Karpas-422 (cell line): ENCODE results near the gene PIK3R5. TPM values are rescaled to one million over a fixed set of nuclear protein-coding genes. Genes with fewer than 3 reads are reported as not detected.

Experiments
- DNase-seq: peaks from one replicate; pipeline ENCODE4 v3.0.0-alpha.2; 2015
- H2AFZ ChIP-seq: fragments of 200-600 bp; sonication (generic); 2 replicates; pipeline ENCODE4 v1.6.1; 2014; ENCODE audit warnings: antibody characterized with exemption, low read length, mixed read lengths
- H3K27ac ChIP-seq: fragments of 200-600 bp; sonication (generic); 2 replicates; pipeline ENCODE4 v1.5.1; 2014; ENCODE audit warnings: mild to moderate bottlenecking, low read length, moderate library complexity
- H3K27me3 ChIP-seq: fragments of 200-600 bp; sonication (generic); 2 replicates; pipeline ENCODE4 v1.6.1; 2014; ENCODE audit warnings: low read length, mixed read lengths
- H3K36me3 ChIP-seq: fragments of 200-600 bp; sonication (generic); 2 replicates; pipeline ENCODE4 v1.6.1; 2014; ENCODE audit warnings: low read length, mixed read lengths; ENCODE audit not compliant: insufficient read depth
- H3K4me1 ChIP-seq: fragments of 200-600 bp; sonication (generic); 2 replicates; pipeline ENCODE4 v1.6.1; 2014; ENCODE audit warnings: mild to moderate bottlenecking, low read length, mixed read lengths
- H3K4me2 ChIP-seq: fragments of 200-600 bp; sonication (generic); 2 replicates; pipeline ENCODE4 v1.6.1; 2014; ENCODE audit warnings: low read length, low read depth, mild to moderate bottlenecking; ENCODE audit not compliant: poor library complexity, severe bottlenecking
- H3K4me3 ChIP-seq: fragments of 200-600 bp; sonication (generic); 2 replicates; pipeline ENCODE4 v1.5.1; 2014; ENCODE audit warnings: mild to moderate bottlenecking, antibody characterized with exemption, low read length, mixed read lengths
- H3K79me2 ChIP-seq: fragments of 200-600 bp; sonication (generic); 2 replicates; pipeline ENCODE4 v1.6.1; 2014; ENCODE audit warnings: mild to moderate bottlenecking, low read length, mixed read lengths
- H3K9ac ChIP-seq: fragments of 200-600 bp; sonication (generic); 2 replicates; pipeline ENCODE4 v1.6.0; 2014; ENCODE audit warnings: low read length
- H3K9me2 ChIP-seq: fragments of 200-600 bp; sonication (generic), shearing (Covaris generic); replicated peaks from 2 replicates; pipeline ENCODE4 v1.6.0; 2014; ENCODE audit warnings: mild to moderate bottlenecking, low read length, moderate library complexity; ENCODE audit not compliant: insufficient read depth
- H3K9me3 ChIP-seq: fragments of 300-700, 200-600 bp; sonication (generic); 2 replicates; pipeline ENCODE4 v1.6.1; 2014; ENCODE audit warnings: low read length, mixed read lengths
- H4K20me1 ChIP-seq: fragments of 200-600 bp; sonication (generic); 2 replicates; pipeline ENCODE4 v1.6.1; 2014; ENCODE audit warnings: mild to moderate bottlenecking, antibody characterized with exemption, low read length, low read depth; ENCODE audit not compliant: insufficient read depth
- total RNA-seq: library from RNA; depleted of rRNA; stranded (reverse); fragments of >200 nt; shearing (Covaris generic); gene quantifications from 2 replicates; pipeline ENCODE4 v1.2.3, GENCODE V29; 2014; ENCODE audit warnings: low replicate concordance

PIK3R5 gene
- total RNA-seq, 1 experiment from 2014 or later, result not detected

DNA sequence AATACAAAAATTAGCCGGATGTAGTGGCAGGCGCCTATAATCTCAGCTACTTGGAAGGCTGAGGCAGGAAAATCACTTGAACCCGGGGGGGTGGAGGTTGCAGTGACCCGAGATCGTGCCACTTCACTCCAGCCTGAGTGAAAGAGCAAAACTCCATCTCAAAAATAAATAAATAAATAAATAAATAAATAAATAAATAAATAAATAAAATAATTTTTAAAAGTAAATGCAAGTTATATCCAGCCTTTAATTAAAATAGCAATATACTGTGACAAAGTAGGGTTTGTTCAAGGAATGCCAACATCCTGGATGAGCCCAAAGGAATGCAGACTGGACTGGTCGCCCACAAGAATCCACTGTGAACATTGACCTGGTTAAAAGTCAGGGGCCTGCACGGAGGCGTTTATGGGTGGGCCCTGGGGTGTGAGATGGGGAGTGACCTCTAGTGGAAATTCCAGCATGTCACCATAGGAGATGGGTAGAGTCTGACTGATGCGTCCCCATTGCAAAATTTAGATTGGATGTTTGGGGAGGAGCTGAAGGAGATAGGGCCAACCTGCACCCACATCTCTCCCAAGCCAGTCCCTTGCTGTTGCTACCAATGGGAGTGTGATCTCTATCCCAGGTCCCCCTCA lies 9.7 kb upstream of the PIK3R5 start:
- Histone ChIP-seq H3K9me2 (no peaks in the 10 kb centered on the region), H2AFZ (no peak overlapping the region), H3K4me2 (no peak overlapping the region), H3K79me2 (no peaks in the 10 kb centered on the region), H3K36me3 (no peaks in the 10 kb centered on the region), H3K9ac (no peak overlapping the region), H3K9me3 (no peaks in the 10 kb centered on the region), H4K20me1 (no peaks in the 10 kb centered on the region), H3K27ac (no peak overlapping the region), H3K4me1 (no peaks in the 10 kb centered on the region), H3K4me3 (no peak overlapping the region), H3K27me3 (no peaks in the 10 kb centered on the region)
- DNase-seq, result no peak

DNA sequence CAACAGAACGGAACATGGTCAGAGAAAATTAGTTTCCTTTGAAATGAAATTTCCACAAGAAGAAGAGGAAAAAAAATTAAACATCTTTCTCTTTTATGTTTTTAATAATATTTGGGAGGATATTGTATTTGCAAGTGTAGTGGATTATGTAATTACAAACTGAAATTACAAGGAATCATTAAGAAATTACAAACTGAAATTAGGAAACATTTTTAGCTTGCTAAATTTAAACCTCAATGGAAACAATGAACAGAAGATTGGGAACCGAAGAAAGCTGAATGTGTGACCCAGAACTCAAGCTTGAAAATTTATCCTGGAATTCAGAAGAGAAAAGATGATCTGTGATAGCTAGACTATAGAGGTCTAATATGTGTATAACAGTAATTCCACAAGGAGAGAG lies 4.4 kb upstream of the PIK3R5 start:
- Histone ChIP-seq H3K9ac (no peak overlapping the region), H3K79me2 (no peaks in the 10 kb centered on the region), H3K27ac (no peak overlapping the region), H3K4me1 (no peaks in the 10 kb centered on the region), H4K20me1 (no peaks in the 10 kb centered on the region), H3K9me3 (no peaks in the 10 kb centered on the region), H2AFZ (no peak overlapping the region), H3K9me2 (peaks cover 3% of the 10 kb centered on the region; the same call in 1 of the 2 replicates), H3K4me2 (no peak overlapping the region), H3K4me3 (no peak overlapping the region), H3K36me3 (no peaks in the 10 kb centered on the region), H3K27me3 (no peaks in the 10 kb centered on the region)
- no peak for DNase-seq

DNA sequence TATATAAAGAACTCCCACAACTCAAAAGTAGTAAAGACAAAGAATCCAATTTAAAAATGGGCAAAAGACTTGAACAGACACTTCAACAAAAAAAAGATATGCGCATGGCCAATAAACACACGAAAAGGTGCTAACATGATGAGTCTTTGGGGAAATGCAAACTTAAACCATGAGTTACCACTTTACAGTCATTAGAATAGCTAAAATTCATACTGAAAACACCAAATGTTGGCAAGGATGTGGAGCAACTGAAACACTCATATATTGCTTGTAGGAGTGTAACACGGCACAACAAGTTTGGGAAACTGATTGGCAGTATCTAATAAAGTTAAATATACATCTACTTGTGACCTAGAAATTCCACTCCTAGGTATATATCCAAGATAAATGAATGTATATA lies 3.0 kb upstream of the PIK3R5 start:
- Histone ChIP-seq H3K4me1 (no peaks in the 10 kb centered on the region), H3K4me3 (no peak overlapping the region), H3K4me2 (no peak overlapping the region), H3K9ac (no peak overlapping the region), H3K36me3 (no peaks in the 10 kb centered on the region), H3K79me2 (no peaks in the 10 kb centered on the region), H3K9me2 (peaks cover 3% of the 10 kb centered on the region; the same call in 1 of the 2 replicates), H3K9me3 (no peaks in the 10 kb centered on the region), H2AFZ (no peak overlapping the region), H3K27ac (no peak overlapping the region), H4K20me1 (no peaks in the 10 kb centered on the region), H3K27me3 (no peaks in the 10 kb centered on the region)
- no peak for DNase-seq

DNA sequence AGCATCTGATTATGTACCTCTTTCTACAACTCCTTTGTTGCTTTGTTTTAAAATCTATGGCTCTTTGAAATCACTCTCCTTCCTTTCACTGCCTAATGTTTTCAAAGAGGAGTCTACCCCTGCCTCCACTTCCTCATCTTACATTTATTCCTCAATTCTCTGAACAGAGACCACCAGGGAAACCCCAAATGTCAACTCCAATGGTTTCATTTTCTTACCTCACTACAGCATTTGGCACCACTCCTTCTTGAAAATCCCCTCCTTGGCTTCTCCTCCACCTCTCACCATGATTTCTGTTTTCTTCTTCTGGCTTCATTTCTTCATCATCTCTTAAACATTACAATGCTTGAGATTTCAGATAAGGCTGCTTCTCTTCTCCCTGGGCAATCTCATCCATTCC lies 2.4 kb upstream of the PIK3R5 start:
- Histone ChIP-seq H3K9ac (no peak overlapping the region), H3K4me1 (no peaks in the 10 kb centered on the region; the same call in 1 of the 2 replicates), H3K79me2 (no peaks in the 10 kb centered on the region), H3K4me2 (no peak overlapping the region), H3K36me3 (no peaks in the 10 kb centered on the region), H3K9me3 (no peaks in the 10 kb centered on the region), H3K4me3 (no peak overlapping the region), H3K9me2 (peaks cover 3% of the 10 kb centered on the region; the same call in 1 of the 2 replicates), H3K27ac (no peak overlapping the region), H3K27me3 (no peaks in the 10 kb centered on the region), H2AFZ (no peak overlapping the region), H4K20me1 (no peaks in the 10 kb centered on the region)
- no peak for DNase-seq

DNA sequence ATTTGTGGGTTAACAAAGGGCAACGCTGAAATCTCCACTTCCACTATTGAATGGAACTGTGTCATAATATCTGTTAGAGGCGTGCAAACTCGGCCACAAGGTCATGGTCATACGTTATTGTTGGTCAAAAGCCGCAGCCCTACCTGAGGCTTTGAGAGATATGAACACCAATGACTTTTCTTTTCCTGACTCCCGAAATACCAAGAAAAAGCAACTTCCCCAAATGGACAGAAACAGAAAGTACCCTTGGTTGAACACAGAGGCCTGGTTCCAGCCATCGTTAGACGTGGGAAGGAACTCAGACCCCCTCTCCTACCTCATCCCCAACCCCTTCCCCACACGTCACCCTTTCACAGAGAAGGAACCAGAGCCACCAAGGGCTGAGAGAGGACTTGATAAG lies 1.4 kb upstream of the PIK3R5 start:
- Histone ChIP-seq H3K27me3 (no peaks in the 10 kb centered on the region), H3K27ac (no peak overlapping the region), H3K4me1 (no peaks in the 10 kb centered on the region; the same call in 1 of the 2 replicates), H3K79me2 (no peaks in the 10 kb centered on the region), H3K36me3 (no peaks in the 10 kb centered on the region), H3K9ac (no peak overlapping the region), H3K9me3 (no peaks in the 10 kb centered on the region), H3K4me3 (no peak overlapping the region), H2AFZ (no peak overlapping the region), H3K9me2 (peaks cover 3% of the 10 kb centered on the region; the same call in 1 of the 2 replicates), H4K20me1 (no peaks in the 10 kb centered on the region), H3K4me2 (no peak overlapping the region)
- no peak for DNase-seq

DNA sequence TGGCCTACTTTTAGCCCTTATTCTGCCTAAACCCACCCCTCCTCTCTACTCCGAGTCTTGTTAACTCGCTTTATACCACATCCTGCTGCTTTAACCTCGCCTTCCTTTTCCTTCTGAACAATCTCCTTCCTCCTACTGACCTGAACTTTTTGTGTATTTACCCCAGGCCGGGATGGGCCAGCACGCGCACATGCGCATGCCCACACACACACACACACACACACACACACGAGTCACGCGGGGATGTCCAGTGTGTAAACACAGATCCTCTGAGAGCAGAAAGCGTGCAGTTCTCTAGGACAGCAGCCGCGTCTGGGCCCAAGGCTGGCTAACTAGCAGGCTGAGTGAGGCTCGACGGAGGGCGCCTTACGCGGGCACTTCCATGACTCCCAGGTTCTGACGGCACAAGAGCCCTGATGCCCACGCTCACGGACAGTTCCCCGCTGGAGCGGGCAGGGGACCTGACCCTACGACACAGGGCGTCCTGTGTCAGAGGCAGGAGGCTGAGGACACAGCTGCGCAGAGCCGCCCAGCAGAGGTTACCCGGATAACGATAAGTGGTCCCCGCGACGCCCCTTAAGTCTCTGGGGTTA lies 610 bp downstream of the PIK3R5 start:
- H3K4me2 ChIP-seq, result no peak overlapping the region

DNA sequence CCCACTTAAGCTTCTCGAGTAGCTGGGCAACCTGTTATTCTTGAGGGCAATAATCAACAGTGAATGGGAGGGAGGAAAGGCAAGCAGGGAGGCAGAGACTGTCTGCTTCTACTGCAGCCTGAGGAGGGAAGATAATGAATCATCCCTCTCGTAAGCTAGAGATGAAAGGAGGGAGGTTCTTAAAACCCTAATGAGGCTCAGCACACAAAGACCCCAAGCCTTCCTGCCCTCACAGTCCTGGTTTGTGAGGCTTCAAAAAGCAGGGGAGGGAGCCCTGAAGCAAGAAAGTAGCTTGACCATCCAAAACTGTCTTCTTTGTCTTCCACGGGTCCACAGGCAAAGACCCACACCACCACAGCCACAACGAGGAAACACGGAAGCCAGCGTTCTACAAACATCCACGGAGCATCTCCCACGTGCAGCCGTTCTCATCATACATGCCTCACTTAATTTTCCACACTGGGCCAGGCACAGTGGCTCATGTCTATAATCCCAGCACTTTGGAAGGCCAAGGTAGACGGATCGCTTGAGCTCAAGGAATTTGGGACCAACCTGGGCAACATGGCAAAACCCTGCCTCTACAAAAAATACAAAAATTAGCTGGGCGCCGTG lies 1.8 kb downstream of the PIK3R5 start:
- H3K27me3 ChIP-seq, result no peaks in the 10 kb centered on the region
- H3K9ac ChIP-seq, result no peak overlapping the region
- H3K4me3 ChIP-seq, result no peak overlapping the region
- H3K27ac ChIP-seq, result no peak overlapping the region
- DNase-seq, result no peak
- no peaks in the 10 kb centered on the region for H3K9me3 ChIP-seq
- H2AFZ ChIP-seq, result no peak overlapping the region
- no peaks in the 10 kb centered on the region; the same call in 1 of the 2 replicates for H3K4me1 ChIP-seq
- no peaks in the 10 kb centered on the region for H3K36me3 ChIP-seq
- no peaks in the 10 kb centered on the region for H4K20me1 ChIP-seq
- H3K4me2 ChIP-seq, result no peak overlapping the region
- no peaks in the 10 kb centered on the region for H3K79me2 ChIP-seq
- 0 out of 2 replicates have a peak, but pooled peaks cover under 1% of the 10 kb centered on the region for H3K9me2 ChIP-seq

More for the DNA sequence above, 610 bp downstream of the PIK3R5 start:
- Histone ChIP-seq H3K4me3 (no peak overlapping the region), H3K27me3 (no peaks in the 10 kb centered on the region), H3K9ac (no peak overlapping the region), H3K9me2 (peaks cover 3% of the 10 kb centered on the region; the same call in 1 of the 2 replicates), H3K36me3 (no peaks in the 10 kb centered on the region), H3K9me3 (no peaks in the 10 kb centered on the region), H3K27ac (no peak overlapping the region), H3K79me2 (no peaks in the 10 kb centered on the region), H4K20me1 (no peaks in the 10 kb centered on the region), H3K4me1 (no peaks in the 10 kb centered on the region; the same call in 1 of the 2 replicates), H2AFZ (no peak overlapping the region)
- DNase-seq, result no peak

DNA sequence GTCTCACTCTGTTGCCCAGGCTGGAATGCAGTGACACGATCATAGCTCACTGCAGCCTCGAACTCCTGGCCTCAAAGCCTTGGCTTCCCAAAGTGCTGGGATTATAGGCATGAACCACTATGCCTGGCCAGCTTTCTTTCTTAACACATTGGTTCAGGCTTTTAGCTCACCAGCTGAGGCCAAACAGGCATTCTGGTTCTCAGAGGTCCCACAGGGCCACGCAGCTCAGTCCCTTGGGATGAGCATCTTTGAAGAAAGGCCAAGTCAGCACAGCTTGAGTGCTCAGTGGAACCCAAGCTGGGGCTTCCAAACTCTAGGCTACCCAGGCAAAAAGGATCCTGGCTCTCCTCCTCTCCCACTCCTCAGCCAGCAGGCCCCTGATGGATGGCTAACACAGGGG lies 2.5 kb downstream of the PIK3R5 start:
- Histone ChIP-seq H3K4me1 (no peaks in the 10 kb centered on the region; the same call in 1 of the 2 replicates), H3K9me3 (no peaks in the 10 kb centered on the region), H3K36me3 (no peaks in the 10 kb centered on the region), H3K9ac (no peak overlapping the region), H3K27ac (no peak overlapping the region), H3K4me3 (no peak overlapping the region), H2AFZ (no peak overlapping the region), H4K20me1 (no peaks in the 10 kb centered on the region), H3K9me2 (no peaks in the 10 kb centered on the region), H3K4me2 (no peak overlapping the region), H3K79me2 (no peaks in the 10 kb centered on the region), H3K27me3 (no peaks in the 10 kb centered on the region)
- peak; percentile 43 for DNase-seq
